HEK293 (cell line): ENCODE measurements around the gene EYS.

Experiments
- CTCF ChIA-PET: fragments of 350-600 bp; formaldehyde crosslinking; extraction: SDS; loops from one replicate; lab custom pipeline; 2021; ENCODE audit warnings: antibody characterized with exemption; lab: Yijun Ruan, JAX
- POLR2A ChIA-PET: fragments of 300-600 bp; formaldehyde crosslinking; extraction: SDS; loops from one replicate; lab custom pipeline; 2020; ENCODE audit warnings: antibody characterized with exemption, inconsistent platforms; lab: Yijun Ruan, JAX
- H3K27ac ChIP-seq: fragments of 200-500 bp; sonication (Bioruptor generic); 2 replicates; pipeline ENCODE4 v1.5.1; 2014; ENCODE audit warnings: low read depth, low read length, control low read depth, inconsistent platforms; ENCODE audit errors: extremely low read depth
- H3K36me3 ChIP-seq, 2 experiments: fragments of 200-500 bp in 1 of 2; sonication (Bioruptor generic) in 1 of 2; 1 replicate in 1 of 2; 2 replicates in 1 of 2; pipeline ENCODE4 v1.5.1; 2014 to 2017; ENCODE audit warnings: inconsistent platforms in 2 of 2, low read length in 2 of 2; ENCODE audit not compliant: control insufficient read depth in 2 of 2, insufficient read depth in 1 of 2
- H3K4me1 ChIP-seq: fragments of 200-500 bp; sonication (Bioruptor generic); 2 replicates; pipeline ENCODE4 v1.5.1; 2014; ENCODE audit warnings: mild to moderate bottlenecking, low read length, inconsistent platforms; ENCODE audit not compliant: control insufficient read depth, insufficient read depth
- H3K4me3 ChIP-seq: 2 replicates; pipeline ENCODE4 v1.5.1; 2011; ENCODE audit warnings: low read depth, mild to moderate bottlenecking, control low read depth, low read length, moderate library complexity
- H3K9me3 ChIP-seq: fragments of 200-500 bp; sonication (Bioruptor generic); 2 replicates; pipeline ENCODE4 v1.5.1; 2014; ENCODE audit warnings: low read depth, low read length, inconsistent platforms; ENCODE audit not compliant: control insufficient read depth, insufficient read depth
- GLI2 ChIP-seq: fragments of 450-650 bp; formaldehyde crosslinking; IDR thresholded peaks from 2 replicates; pipeline ENCODE4; 2017; ENCODE audit warnings: missing biosample characterization, missing genetic modification characterization, low read depth, borderline replicate concordance
- HOXA7 ChIP-seq: sonication (generic); formaldehyde crosslinking; IDR thresholded peaks from 2 replicates; pipeline ENCODE4 v1.8.1; 2022; ENCODE audit warnings: missing genetic modification reagents, borderline replicate concordance
- IKZF3 ChIP-seq: fragments of 450-650 bp; IDR thresholded peaks from 2 replicates; pipeline ENCODE4 v1.5.0; 2018; ENCODE audit warnings: missing biosample characterization, mild to moderate bottlenecking, missing genetic modification characterization, moderate library complexity
- PRDM4 ChIP-seq: fragments of 450-650 bp; formaldehyde crosslinking; IDR thresholded peaks from 2 replicates; pipeline ENCODE4 v1.5.1; 2017; ENCODE audit warnings: missing biosample characterization, missing genetic modification characterization
- TRIM28 ChIP-seq: IDR thresholded peaks from 2 replicates; pipeline ENCODE4 v1.6.1; 2011; ENCODE audit warnings: low read length, control low read depth, borderline replicate concordance
- TSHZ1 ChIP-seq: fragments of 450-650 bp; formaldehyde crosslinking; IDR thresholded peaks from 2 replicates; pipeline ENCODE4 v1.5.1; 2016; ENCODE audit warnings: missing biosample characterization, missing genetic modification characterization, borderline replicate concordance
- YY2 ChIP-seq: fragments of 450-650 bp; formaldehyde crosslinking; IDR thresholded peaks from 2 replicates; pipeline ENCODE4 v1.5.1; 2016; ENCODE audit warnings: missing biosample characterization, missing genetic modification characterization
- ZFP3 ChIP-seq: fragments of 450-650 bp; formaldehyde crosslinking; IDR thresholded peaks from 2 replicates; pipeline ENCODE4 v1.5.1; 2016; ENCODE audit warnings: low read depth, missing biosample characterization, missing genetic modification characterization
- ZIC2 ChIP-seq: fragments of 450-650 bp; formaldehyde crosslinking; IDR thresholded peaks from 2 replicates; pipeline ENCODE4 v1.5.1; 2016; ENCODE audit warnings: missing biosample characterization, missing genetic modification characterization
- ZNF148 ChIP-seq: fragments of 450-650 bp; formaldehyde crosslinking; IDR thresholded peaks from 2 replicates; pipeline ENCODE4 v1.5.0; 2017; ENCODE audit warnings: missing biosample characterization, missing genetic modification characterization, borderline replicate concordance
- ZNF211 ChIP-seq: fragments of 450-650 bp; formaldehyde crosslinking; IDR thresholded peaks from 2 replicates; pipeline ENCODE4 v1.5.1; 2016; ENCODE audit warnings: low read depth, missing biosample characterization, missing genetic modification characterization
- ZNF214 ChIP-seq: fragments of 450-650 bp; formaldehyde crosslinking; IDR thresholded peaks from 2 replicates; pipeline ENCODE4 v1.5.1; 2017; ENCODE audit warnings: missing biosample characterization, mild to moderate bottlenecking, missing genetic modification characterization, borderline replicate concordance
- ZNF248 ChIP-seq: fragments of 450-650 bp; formaldehyde crosslinking; IDR thresholded peaks from 2 replicates; pipeline ENCODE4 v1.5.1; 2017; ENCODE audit warnings: missing biosample characterization, missing genetic modification characterization
- ZNF350 ChIP-seq: fragments of 450-650 bp; formaldehyde crosslinking; IDR thresholded peaks from 2 replicates; pipeline ENCODE4 v1.5.0; 2017; ENCODE audit warnings: missing biosample characterization, mild to moderate bottlenecking, missing genetic modification characterization
- ZNF398 ChIP-seq: fragments of 450-650 bp; formaldehyde crosslinking; IDR thresholded peaks from 2 replicates; pipeline ENCODE4 v1.5.1; 2017; ENCODE audit warnings: missing biosample characterization, missing genetic modification characterization
- ZNF549 ChIP-seq: fragments of 450-650 bp; IDR thresholded peaks from 2 replicates; pipeline ENCODE4 v1.5.1; 2018; ENCODE audit warnings: missing biosample characterization, missing genetic modification characterization, mild to moderate bottlenecking, inconsistent platforms, moderate library complexity
- ZNF555 ChIP-seq: fragments of 450-650 bp; formaldehyde crosslinking; conservative IDR thresholded peaks from 2 replicates; pipeline ENCODE4 v1.5.1; 2017; ENCODE audit warnings: missing biosample characterization, mild to moderate bottlenecking, missing genetic modification characterization, inconsistent platforms
- ZNF658 ChIP-seq: fragments of 450-650 bp; formaldehyde crosslinking; IDR thresholded peaks from 2 replicates; pipeline ENCODE4; 2016; ENCODE audit warnings: missing biosample characterization, missing genetic modification characterization
- ZNF837 ChIP-seq: fragments of 450-650 bp; formaldehyde crosslinking; IDR thresholded peaks from 2 replicates; pipeline ENCODE4 v1.5.1; 2016; ENCODE audit warnings: missing biosample characterization, missing genetic modification characterization
- ZSCAN5A ChIP-seq: fragments of 450-650 bp; formaldehyde crosslinking; IDR thresholded peaks from 2 replicates; pipeline ENCODE4 v1.5.1; 2016; ENCODE audit warnings: missing biosample characterization, missing genetic modification characterization

The EYS gene

GRCh38 chr6:64973142-64973541 is 733.9 kb downstream of the EYS start:
- Histone ChIP-seq H3K36me3 (no peaks in the 10 kb centered on the region), H3K4me1 (no peaks in the 10 kb centered on the region), H3K4me3 (no peak overlapping the region), H3K9me3 (no peaks in the 10 kb centered on the region), H3K27ac (no peak overlapping the region)
- TF ChIP-seq ZNF350, result no peak
- TF ChIP-seq TRIM28, result 0 out of 2 replicates have a peak, but pooled peaks have one; percentile 26
- CTCF ChIA-PET, result no interaction called here
- POLR2A ChIA-PET, result no interaction called here

GRCh38 chr6:64969139-64969538 is 737.9 kb downstream of the EYS start:
- Histone ChIP-seq H3K4me3 (no peak overlapping the region), H3K9me3 (no peaks in the 10 kb centered on the region), H3K4me1 (no peaks in the 10 kb centered on the region), H3K36me3 (no peaks in the 10 kb centered on the region), H3K27ac (no peak overlapping the region)
- no peak for TF ChIP-seq TRIM28
- no peak for TF ChIP-seq ZNF837 (tag by site-specific recombination)
- TF ChIP-seq ZNF658 (tag by site-specific recombination), result no peak
- ChIA-PET CTCF (interaction anchor here (0.6 kb wide), 1 partner anchor 38 kb away, joined by 3 read pairs; no protein-coding TSS in a partner anchor), POLR2A (no interaction called here)

- Histone ChIP-seq H3K4me1 (no peaks in the 10 kb centered on the region), H3K9me3 (no peaks in the 10 kb centered on the region), H3K4me3 (no peak overlapping the region), H3K27ac (no peak overlapping the region), H3K36me3 (no peaks in the 10 kb centered on the region)
- POLR2A ChIA-PET, result no interaction called here
- CTCF ChIA-PET, result no interaction called here
- TF ChIP-seq PRDM4 (tag by site-specific recombination), result no peak
- no peak for TF ChIP-seq IKZF3
- TF ChIP-seq GLI2 (tag by site-specific recombination), result no peak
- no peak for TF ChIP-seq ZIC2
- no peak for TF ChIP-seq ZNF211
- TF ChIP-seq ZSCAN5A (tag by site-specific recombination), result no peak
- TF ChIP-seq HOXA7 (CRISPR knock-in tag), result no peak
- no peak for TF ChIP-seq YY2 (tag by site-specific recombination)
- TF ChIP-seq ZNF398 (tag by site-specific recombination), result no peak
- TF ChIP-seq ZNF248, result no peak
- no peak for TF ChIP-seq ZNF555 (tag by site-specific recombination)
- TF ChIP-seq ZNF214 (tag by site-specific recombination), result no peak
- TF ChIP-seq TSHZ1, result no peak
- no peak for TF ChIP-seq ZFP3 (tag by site-specific recombination)
- TF ChIP-seq ZNF549 (tag by site-specific recombination), result no peak
- TF ChIP-seq ZNF148 (tag by site-specific recombination), result no peak
Measured at GRCh38 chr6:64955435-64955848, 751.6 kb downstream of the EYS start.
